Measurements from ENCODE around the gene MRPL41. TPM values are rescaled to one million over a fixed set of nuclear protein-coding genes. Genes with fewer than 3 reads are reported as not detected.

The MRPL41 gene
- total and polyA plus RNA-seq, 2 of the 13 experiments (the other 11 are each of a cell fraction or from before 2014, with no cell fraction given), result 20.9 to 54.0 TPM

GRCh38 chr9:137552022-137552768 lies 516 bp downstream of the MRPL41 start (continued):
- TF ChIP-seq ZNF407 (CRISPR knock-in tag; IDR thresholded peaks at IDR 0.05; ENCODE audit: not compliant biosample characterization), result no peak
- TF ChIP-seq ZNF501 (CRISPR knock-in tag; IDR thresholded peaks at IDR 0.05), result peak; percentile 16; the same call in 1 of the 2 replicates
- no peak for TF ChIP-seq MATR3 (CRISPR knock-in tag; IDR thresholded peaks at IDR 0.05)
- TF ChIP-seq MLXIP (CRISPR knock-in tag; IDR thresholded peaks at IDR 0.05; ENCODE audit: borderline replicate concordance), result peak; percentile 15; the same call in 1 of the 2 replicates
- no peak for TF ChIP-seq GFI1 (CRISPR knock-in tag; IDR thresholded peaks at IDR 0.05; ENCODE audit: borderline replicate concordance)
- TF ChIP-seq PREB (CRISPR knock-in tag; IDR thresholded peaks at IDR 0.05), result no peak
- no peak for TF ChIP-seq AHDC1 (CRISPR knock-in tag; IDR thresholded peaks at IDR 0.05; ENCODE audit: borderline replicate concordance)
- TF ChIP-seq SIX1 (CRISPR knock-in tag; IDR thresholded peaks at IDR 0.05; ENCODE audit: borderline replicate concordance), result no peak

All from HepG2 (cell line).